Activated T-cell treated with anti-CD3 and anti-CD28 coated beads, Interleukin-2, amount 50 U/mL, for 72 hours (primary cell): ENCODE data around the gene INPP4A. TPM values are rescaled to one million over a fixed set of nuclear protein-coding genes. Genes with fewer than 3 reads are reported as not detected.

Source experiments
- ATAC-seq, 2 donors: fragments of 150-1000 bp; cut with Tn5 transposase; replicated peaks in 1 of 2; 2 replicates each; pipeline ENCODE4 v1.10.0; 2021; ENCODE audit warnings: moderate library complexity in 2 of 2, mild to moderate bottlenecking in 1 of 2
- DNase-seq, 2 donors: peaks; one replicate each; pipeline ENCODE4 v3.0.0; 2021 to 2022; ENCODE audit warnings: mixed read lengths in 1 of 2
- H3K27ac Mint-ChIP-seq: one replicate; pipeline ENCODE4 v1.8.0; 2022; ENCODE audit warnings: mild to moderate bottlenecking, moderate library complexity, mixed read lengths
- H3K27me3 Mint-ChIP-seq: one replicate; pipeline ENCODE4 v1.8.0; 2022; ENCODE audit warnings: low read depth, mixed read lengths
- H3K36me3 Mint-ChIP-seq, 2 donors: one replicate each; pipeline ENCODE4 v1.8.0; 2022; ENCODE audit warnings: mixed read lengths in 2 of 2, mild to moderate bottlenecking in 1 of 2; ENCODE audit not compliant: insufficient read depth in 2 of 2
- H3K4me1 Mint-ChIP-seq: one replicate; pipeline ENCODE4 v1.8.0; 2022; ENCODE audit warnings: low read depth, mixed read lengths
- H3K4me3 Mint-ChIP-seq, 2 donors: one replicate each; pipeline ENCODE4 v1.8.0; 2022; ENCODE audit warnings: mild to moderate bottlenecking in 2 of 2, mixed read lengths in 2 of 2, moderate library complexity in 2 of 2
- H3K9me3 Mint-ChIP-seq, 2 donors: one replicate each; pipeline ENCODE4 v1.8.0; 2022; ENCODE audit warnings: mixed read lengths in 2 of 2
- total RNA-seq, 2 donors: library from RNA; stranded (reverse); gene quantifications; one replicate each; pipeline ENCODE4 v1.2.3, GENCODE V29; 2022

Gene INPP4A
- total RNA-seq, 2 donors from 2014 or later, result 51.6 to 55.1 TPM

DNA sequence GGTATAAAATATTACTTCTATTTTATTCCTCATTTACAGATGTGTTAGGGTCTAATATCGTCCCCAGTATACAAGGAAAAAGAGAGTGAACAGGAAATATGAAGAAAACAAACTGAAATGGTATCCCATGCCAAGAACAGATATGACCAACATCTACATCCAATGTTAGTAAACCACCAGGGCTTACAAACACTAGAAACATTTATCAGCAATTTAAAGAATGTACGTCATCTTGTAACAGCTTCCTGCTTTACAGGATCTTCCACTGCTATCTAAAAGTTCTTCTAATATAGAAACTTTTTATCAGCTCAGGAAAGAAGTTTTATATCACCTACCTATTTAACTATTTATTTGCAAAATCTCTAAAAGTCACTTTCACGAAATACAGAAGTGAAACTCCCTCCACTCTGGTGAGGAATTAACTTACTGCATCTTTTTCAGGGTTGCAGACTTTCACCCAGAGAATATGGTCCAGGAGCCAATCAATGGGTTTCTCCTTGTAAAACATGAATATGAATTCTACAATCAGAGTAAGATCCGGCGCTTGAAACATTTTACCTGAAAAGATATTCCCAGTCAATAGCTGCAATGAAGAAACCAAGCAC, 198.9 kb downstream of the INPP4A start:
- no peak overlapping the region for H3K4me3 Mint-ChIP-seq
- H3K9me3 Mint-ChIP-seq, result no peaks in the 10 kb centered on the region
- no peak for DNase-seq
- no peak for ATAC-seq
- peaks cover 17% of the 10 kb centered on the region for H3K4me1 Mint-ChIP-seq
- H3K36me3 Mint-ChIP-seq, result peaks cover 5 to 35% of the 10 kb centered on the region in 2 donors
- H3K27ac Mint-ChIP-seq, result peak overlapping the region; percentile 60
- no peaks in the 10 kb centered on the region for H3K27me3 Mint-ChIP-seq

Other genes starting within 250 kb of the INPP4A start
- not detected for gene CNGA3, start 98.4 kb upstream of the INPP4A start, total RNA-seq
- 10 to 100 TPM; 29.4 to 32.2 TPM for gene COA5, start 163.7 kb downstream of the INPP4A start, total RNA-seq
- 10 to 100 TPM; 35.2 to 40.6 TPM for gene UNC50, start 163.7 kb downstream of the INPP4A start, total RNA-seq